Ammon's horn (tissue), 1 donor: ENCODE data around the gene CHPF2.

Experiments
- DNase-seq: peaks from one replicate; pipeline ENCODE4 v3.0.0-alpha.2; 2016; ENCODE audit warnings: low spot score

Gene CHPF2

DNA sequence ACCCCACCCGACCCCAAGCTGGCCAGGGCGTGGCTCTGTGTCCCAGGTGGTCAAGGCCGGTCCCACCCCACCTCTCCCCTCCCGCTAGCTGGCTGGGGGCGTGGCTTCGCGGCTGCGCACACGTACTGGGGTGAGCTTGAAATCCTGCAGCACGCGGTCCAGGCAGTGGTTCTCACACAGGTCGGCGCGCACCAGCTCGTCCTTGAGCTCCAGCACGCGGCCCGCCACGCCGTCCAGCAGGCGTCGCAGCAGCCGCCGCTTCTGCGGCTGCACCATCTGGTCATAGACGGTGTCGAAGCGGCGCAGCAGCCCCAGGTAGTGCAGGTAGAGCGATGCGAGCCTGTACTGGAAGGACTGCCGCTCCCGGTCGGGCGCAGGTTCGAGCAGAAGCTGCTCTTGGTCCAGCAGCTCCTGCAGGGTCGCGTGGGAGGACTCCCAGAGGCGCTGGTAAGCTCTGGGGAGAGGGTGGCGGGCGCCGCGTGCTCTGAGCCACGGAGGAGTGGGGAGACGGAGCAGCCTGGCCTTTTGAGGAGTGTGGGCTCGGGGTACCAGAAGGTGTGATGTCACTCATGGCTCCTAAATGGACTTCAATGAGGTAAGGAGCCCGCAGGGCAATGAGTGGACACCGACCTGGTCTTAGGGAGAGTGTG lies 27.8 kb upstream of the CHPF2 start:
- DNase-seq: no peak

- DNase-seq: no peak
Measured at GRCh38 chr7:151205730-151206129, 26.6 kb upstream of the CHPF2 start.

DNA sequence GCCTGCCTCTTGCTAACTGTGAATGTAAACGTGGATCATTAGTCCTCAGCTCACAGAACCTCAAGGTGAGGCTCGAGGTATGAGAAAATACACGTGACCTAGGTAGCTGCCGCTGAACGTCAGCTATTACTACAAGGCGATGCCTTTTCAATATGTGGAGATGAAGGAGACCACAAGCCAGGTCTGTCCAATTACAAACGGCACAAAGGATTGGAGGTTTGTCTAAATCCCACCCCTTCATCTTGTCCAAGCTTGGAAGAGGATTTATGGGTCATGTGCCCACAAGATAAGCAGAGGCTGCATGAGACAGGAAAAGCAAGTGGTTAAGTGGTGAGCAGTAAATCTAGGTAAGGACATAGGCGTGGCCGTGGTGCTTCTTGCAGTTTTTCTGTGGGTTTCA lies 25.4 kb upstream of the CHPF2 start:
- no peak for DNase-seq

DNA sequence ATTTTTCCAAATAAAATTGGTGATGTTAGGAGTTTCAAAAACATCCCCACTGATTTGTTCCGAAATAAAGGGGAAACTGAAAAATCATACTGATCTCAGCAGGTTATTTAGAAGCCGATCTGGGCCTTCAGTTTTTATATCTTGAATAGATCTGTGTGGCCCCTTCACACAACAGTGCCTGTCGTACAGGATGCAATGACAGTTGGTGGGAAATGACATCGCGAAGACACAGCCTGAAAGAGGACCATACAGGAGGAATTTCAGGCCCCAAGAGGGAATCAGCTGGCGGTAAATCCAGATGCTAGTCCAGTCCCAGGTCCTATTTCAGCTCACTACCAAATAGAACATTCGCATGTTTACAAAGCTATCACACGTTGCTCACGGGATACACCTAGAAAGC lies 25.0 kb upstream of the CHPF2 start:
- DNase-seq: no peak

GRCh38 chr7:151207804-151208203 lies 24.5 kb upstream of the CHPF2 start:
- no peak for DNase-seq

- no peak for DNase-seq
Measured at GRCh38 chr7:151208253-151208862, 23.9 kb upstream of the CHPF2 start.

- no peak for DNase-seq
Measured at GRCh38 chr7:151209588-151209987, 22.7 kb upstream of the CHPF2 start.

DNA sequence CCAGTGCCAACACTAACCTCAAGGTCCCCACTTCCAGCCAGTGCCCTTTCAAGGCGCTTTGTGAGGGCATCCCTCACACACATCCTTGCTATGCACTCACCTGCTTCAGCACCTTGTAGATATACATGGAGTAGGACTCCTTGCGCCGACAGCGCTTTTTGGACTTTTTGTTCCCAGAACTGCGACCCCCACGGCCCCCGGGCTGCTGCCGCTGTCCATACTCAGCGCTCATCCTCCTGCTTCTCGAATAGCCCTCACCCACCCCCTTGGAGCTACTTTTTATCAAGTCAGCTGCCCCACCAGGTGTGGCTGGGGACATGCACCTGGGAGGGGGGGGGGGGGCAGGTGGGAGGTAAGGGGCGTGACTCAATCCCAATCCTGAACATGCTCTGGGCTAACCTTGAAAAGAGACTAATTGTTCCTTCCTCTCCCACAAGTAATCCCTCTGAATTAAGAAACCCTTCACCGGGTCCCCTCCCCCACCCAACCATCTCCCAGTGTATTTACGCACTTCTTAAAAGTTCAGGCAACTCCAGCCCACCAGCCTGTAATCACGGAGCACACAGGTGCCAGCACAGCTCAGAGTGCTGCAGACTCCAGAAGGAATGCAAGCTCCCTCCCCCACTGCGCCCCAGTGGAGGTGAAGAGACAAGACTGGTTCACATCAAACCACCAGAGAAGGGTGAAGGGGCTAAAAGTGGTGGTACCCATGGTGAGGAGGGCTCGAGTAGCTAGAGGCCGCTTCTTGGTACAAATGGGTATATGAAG lies 22.0 kb upstream of the CHPF2 start, which contains the start of gene H2BK1:
Gene H2BK1 (minus strand): TSS at position 402 of the 768 bp plus-strand sequence. CDS start 170 bp downstream, at position 232.
- no peak for DNase-seq

- no peak for DNase-seq
Measured at GRCh38 chr7:151211155-151211772, 21.0 kb upstream of the CHPF2 start.

GRCh38 chr7:151212626-151213025 lies 19.7 kb upstream of the CHPF2 start:
- DNase-seq: no peak

- no peak for DNase-seq
Measured at GRCh38 chr7:151213826-151214225, 18.5 kb upstream of the CHPF2 start.

DNA sequence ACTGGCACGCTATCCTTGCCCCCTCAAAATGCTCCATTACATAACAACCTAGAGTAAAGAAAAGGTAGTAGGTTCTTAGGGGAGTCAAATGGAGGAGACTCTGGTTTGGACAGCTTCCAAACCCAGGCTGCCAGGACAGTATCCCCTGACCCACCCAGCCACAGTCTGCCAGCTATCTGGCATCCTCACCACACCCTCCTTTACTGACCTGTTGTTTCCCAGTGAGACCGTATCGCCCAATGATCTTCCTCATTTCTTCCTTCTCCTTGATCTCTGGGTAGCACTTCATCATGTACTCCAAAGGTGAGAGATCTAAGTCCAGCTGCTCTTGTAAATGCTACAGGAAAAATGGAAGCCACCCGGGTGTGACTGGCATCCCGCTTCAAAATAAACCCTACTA lies 16.9 kb upstream of the CHPF2 start:
- no peak for DNase-seq

GRCh38 chr7:151218170-151218569 lies 14.1 kb upstream of the CHPF2 start:
- no peak for DNase-seq

- DNase-seq: no peak
Measured at GRCh38 chr7:151223728-151224127, 8.6 kb upstream of the CHPF2 start.

DNA sequence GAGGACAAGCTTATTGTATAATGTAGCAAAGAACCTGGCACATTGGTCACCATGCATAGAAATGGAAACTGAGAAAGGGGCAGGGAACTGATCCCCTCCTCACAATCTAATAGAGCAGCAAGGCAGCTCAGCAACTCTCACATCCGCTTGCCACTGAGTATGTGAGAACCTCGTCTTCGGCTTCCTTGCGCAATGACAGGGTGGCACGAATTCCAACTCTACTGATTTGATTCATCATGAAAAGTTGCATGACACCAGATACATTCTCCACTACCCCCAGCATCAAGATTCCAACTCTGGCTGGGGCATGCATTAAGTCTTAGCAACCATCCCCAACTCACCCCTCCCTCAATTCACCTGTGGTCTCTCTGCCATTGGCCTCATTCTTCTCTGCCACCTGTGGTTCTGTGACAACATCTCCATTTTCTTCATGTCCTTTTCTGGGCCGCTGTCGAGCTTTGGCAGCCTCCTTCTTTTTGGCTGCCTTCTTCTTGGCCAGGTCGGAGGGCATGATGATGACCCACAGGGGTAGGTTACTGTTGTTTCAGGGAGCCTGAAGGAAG lies 6.3 kb upstream of the CHPF2 start:
- DNase-seq: no peak

DNA sequence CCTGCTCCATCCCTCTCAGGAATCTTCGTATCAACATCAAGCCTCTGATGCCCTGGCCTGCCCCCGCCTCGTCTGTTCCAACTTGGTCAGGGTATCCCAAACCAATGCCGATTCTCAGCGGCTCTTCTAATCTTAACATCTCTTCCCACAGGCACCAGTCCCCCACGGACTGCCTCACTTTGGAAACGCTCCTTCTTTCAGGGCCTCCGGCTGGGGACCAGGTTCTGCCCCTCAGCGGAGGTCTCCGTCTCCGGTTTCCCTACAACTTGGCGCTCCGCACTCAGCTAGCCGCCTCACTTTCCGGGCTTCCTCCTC lies 5.8 kb upstream of the CHPF2 start:
- DNase-seq: no peak

DNA sequence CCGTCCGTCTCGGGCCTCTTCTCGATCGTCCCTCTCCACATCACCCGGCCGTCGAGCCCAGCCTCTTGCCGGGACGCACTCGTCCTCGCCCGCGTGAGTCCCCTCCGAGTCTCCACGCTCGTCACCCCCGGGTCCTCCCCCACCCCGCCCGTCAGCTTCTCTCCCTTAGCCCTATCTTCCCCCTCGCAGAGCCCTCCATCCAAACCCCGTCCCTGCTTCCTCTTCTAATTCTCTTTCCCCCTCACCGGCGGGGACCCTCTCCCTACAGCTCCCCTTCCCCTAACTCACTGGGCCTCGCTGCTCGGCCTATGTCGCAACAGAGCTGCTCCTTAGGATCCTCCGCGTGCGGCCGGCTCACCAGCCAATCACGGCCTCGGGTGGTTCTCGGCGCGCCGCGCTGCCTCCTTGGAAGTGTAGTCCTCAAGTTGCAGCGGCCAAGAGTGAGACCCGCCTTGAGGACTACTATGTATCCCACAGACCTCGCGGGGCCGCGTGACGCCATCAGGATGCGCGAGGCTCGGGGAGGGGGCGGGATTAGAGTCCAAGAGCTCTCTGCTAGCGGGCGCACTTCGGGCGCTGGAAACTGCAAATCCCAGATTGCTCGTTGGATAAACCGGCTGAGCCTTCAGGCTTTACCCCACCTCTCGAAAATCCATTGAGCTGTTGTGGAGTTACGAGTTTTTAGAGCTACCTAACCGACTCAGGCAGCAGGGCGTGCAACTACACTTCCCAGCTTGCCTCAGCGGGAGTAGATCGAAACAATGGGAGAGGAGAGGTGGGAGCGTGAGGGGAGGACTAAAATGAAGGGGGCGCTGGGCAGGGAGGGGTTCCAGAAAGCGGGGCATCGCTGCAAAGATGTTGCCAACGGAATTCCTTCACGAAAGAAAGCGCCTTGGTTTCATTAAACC lies 5.2 kb upstream of the CHPF2 start, which contains the start of gene ABCF2:
Gene ABCF2 (minus strand): TSS at position 331 of the 908 bp plus-strand sequence. CDS start 747 bp downstream, outside the sequence.
- peak; percentile 99 for DNase-seq

- no peak for DNase-seq
Measured at GRCh38 chr7:151228024-151228866, 4.0 kb upstream of the CHPF2 start.

GRCh38 chr7:151229249-151229648 lies 3.0 kb upstream of the CHPF2 start:
- DNase-seq: no peak

GRCh38 chr7:151231080-151231479 lies 1.2 kb upstream of the CHPF2 start:
- DNase-seq: no peak
